ENCODE data around the gene KIAA1586. TPM values are rescaled to one million over a fixed set of nuclear protein-coding genes. Genes with fewer than 3 reads are reported as not detected.

The KIAA1586 gene
- total and polyA plus RNA-seq, 2 of the 13 experiments (the other 11 are each of a cell fraction or from before 2014, with no cell fraction given), result 5.5 to 16.9 TPM

DNA sequence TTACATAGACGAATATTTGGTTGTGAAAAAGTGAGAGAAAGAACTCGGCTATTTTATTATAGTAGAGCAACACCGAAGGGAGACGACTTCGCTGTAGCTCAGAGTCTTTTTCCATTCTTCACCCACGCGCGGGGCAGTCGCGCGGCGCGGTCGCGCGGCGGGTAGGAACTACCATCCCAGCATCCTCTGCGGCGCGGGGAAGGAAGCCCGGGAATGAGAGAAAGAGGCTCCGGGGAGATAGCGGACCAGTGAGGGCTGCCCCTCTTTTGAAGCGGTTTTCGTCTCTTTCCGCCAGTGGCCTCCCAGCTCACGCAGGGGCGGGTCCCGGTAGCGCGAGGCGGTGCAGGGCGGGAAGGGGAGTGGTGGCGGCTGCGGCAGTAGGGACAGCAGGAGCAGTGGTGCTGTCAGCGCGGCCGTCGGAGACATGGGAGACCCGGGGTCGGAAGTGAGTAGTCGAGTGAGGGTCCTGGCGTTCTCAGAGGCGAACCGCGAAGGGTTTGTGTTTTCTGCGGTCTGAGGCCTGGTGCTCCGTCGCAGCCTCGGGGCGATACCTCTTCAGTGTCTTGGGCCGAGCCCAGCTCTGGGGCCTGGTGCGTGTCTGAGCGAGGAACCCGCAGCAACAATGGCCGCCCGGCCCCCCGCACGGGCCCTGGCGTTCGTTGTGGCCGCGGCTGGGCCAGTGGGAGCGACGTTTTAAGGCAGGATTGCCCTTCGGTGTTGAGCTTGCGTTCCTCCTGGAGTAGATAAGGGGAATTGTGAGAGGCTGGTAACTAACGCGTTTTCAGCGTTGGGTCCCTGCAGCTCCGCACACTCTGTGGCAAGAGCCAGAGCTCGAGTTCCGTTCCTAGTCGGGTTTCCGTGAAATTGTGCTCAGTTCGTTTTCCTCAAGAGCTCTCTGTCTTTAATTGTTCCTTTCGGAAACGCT lies at the start of gene KIAA1586 (continued):
- TF ChIP-seq, protein P1, sequence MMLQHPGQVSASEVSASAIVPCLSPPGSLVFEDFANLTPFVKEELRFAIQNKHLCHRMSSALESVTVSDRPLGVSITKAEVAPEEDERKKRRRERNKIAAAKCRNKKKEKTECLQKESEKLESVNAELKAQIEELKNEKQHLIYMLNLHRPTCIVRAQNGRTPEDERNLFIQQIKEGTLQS (CRISPR knock-in tag; IDR thresholded peaks at IDR 0.05), result peak; percentile 22; the same call in 1 of the 2 replicates
- TF ChIP-seq KMT2B (CRISPR knock-in tag; IDR thresholded peaks at IDR 0.05) (peak; percentile 91), FOXK1 (CRISPR knock-in tag; IDR thresholded peaks at IDR 0.05; ENCODE audit: borderline replicate concordance, low read depth) (0 out of 2 replicates have a peak, but pooled peaks have one; percentile 29), ZNF768 (CRISPR knock-in tag; IDR thresholded peaks at IDR 0.05) (peak; percentile 60; the same call in 1 of the 2 replicates), ZBTB38 (CRISPR knock-in tag; IDR thresholded peaks at IDR 0.05) (peak; percentile 75; the same call in 1 of the 2 replicates), ZNF160 (CRISPR knock-in tag; IDR thresholded peaks at IDR 0.05) (peak; percentile 82; the same call in 1 of the 2 replicates), HOXA9 (CRISPR knock-in tag; IDR thresholded peaks at IDR 0.05; ENCODE audit: borderline replicate concordance) (peak; percentile 90), ZNF337 (CRISPR knock-in tag; IDR thresholded peaks at IDR 0.05; ENCODE audit: borderline replicate concordance, low read depth) (peak; percentile 59; the same call in 1 of the 2 replicates), ZFP41 (CRISPR knock-in tag; IDR thresholded peaks at IDR 0.05; ENCODE audit: borderline replicate concordance) (peak; percentile 70; the same call in 1 of the 2 replicates), ZNF441 (CRISPR knock-in tag; IDR thresholded peaks at IDR 0.05; ENCODE audit: borderline replicate concordance) (0 out of 2 replicates have a peak, but pooled peaks have one; percentile 77), HOXA3 (CRISPR knock-in tag; IDR thresholded peaks at IDR 0.05) (peak; percentile 86), ZNF350 (CRISPR knock-in tag; IDR thresholded peaks at IDR 0.05; ENCODE audit: borderline replicate concordance, low read depth) (peak; percentile 74; the same call in 1 of the 2 replicates), PHF8 (CRISPR knock-in tag; IDR thresholded peaks at IDR 0.05) (peak; percentile 82), HMG20B (CRISPR knock-in tag; conservative IDR thresholded peaks at IDR 0.05) (peak; percentile 88; the same call in 1 of the 2 replicates), YY1 (IDR thresholded peaks at IDR 0.05; ENCODE audit: insufficient read depth, insufficient replicate concordance, low read depth, low read length) (peak; percentile 76), PRMT3 (CRISPR knock-in tag; IDR thresholded peaks at IDR 0.05; ENCODE audit: borderline replicate concordance, low read depth) (peak; percentile 78; the same call in 1 of the 2 replicates)
- TF ChIP-seq, protein P2, sequence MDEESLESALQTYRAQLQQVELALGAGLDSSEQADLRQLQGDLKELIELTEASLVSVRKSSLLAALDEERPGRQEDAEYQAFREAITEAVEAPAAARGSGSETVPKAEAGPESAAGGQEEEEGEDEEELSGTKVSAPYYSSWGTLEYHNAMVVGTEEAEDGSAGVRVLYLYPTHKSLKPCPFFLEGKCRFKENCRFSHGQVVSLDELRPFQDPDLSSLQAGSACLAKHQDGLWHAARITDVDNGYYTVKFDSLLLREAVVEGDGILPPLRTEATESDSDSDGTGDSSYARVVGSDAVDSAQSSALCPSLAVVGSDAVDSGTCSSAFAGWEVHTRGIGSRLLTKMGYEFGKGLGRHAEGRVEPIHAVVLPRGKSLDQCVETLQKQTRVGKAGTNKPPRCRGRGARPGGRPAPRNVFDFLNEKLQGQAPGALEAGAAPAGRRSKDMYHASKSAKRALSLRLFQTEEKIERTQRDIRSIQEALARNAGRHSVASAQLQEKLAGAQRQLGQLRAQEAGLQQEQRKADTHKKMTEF (CRISPR knock-in tag; IDR thresholded peaks at IDR 0.05), result peak; percentile 84
- TF ChIP-seq, protein P3, sequence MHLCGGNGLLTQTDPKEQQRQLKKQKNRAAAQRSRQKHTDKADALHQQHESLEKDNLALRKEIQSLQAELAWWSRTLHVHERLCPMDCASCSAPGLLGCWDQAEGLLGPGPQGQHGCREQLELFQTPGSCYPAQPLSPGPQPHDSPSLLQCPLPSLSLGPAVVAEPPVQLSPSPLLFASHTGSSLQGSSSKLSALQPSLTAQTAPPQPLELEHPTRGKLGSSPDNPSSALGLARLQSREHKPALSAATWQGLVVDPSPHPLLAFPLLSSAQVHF (CRISPR knock-in tag; IDR thresholded peaks at IDR 0.05), result peak; percentile 93
- TF ChIP-seq, protein P4, sequence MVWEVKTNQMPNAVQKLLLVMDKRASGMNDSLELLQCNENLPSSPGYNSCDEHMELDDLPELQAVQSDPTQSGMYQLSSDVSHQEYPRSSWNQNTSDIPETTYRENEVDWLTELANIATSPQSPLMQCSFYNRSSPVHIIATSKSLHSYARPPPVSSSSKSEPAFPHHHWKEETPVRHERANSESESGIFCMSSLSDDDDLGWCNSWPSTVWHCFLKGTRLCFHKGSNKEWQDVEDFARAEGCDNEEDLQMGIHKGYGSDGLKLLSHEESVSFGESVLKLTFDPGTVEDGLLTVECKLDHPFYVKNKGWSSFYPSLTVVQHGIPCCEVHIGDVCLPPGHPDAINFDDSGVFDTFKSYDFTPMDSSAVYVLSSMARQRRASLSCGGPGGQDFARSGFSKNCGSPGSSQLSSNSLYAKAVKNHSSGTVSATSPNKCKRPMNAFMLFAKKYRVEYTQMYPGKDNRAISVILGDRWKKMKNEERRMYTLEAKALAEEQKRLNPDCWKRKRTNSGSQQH (CRISPR knock-in tag; IDR thresholded peaks at IDR 0.05; ENCODE audit: low read depth), result peak; percentile 72; the same call in 1 of the 2 replicates
- TF ChIP-seq, protein P5, sequence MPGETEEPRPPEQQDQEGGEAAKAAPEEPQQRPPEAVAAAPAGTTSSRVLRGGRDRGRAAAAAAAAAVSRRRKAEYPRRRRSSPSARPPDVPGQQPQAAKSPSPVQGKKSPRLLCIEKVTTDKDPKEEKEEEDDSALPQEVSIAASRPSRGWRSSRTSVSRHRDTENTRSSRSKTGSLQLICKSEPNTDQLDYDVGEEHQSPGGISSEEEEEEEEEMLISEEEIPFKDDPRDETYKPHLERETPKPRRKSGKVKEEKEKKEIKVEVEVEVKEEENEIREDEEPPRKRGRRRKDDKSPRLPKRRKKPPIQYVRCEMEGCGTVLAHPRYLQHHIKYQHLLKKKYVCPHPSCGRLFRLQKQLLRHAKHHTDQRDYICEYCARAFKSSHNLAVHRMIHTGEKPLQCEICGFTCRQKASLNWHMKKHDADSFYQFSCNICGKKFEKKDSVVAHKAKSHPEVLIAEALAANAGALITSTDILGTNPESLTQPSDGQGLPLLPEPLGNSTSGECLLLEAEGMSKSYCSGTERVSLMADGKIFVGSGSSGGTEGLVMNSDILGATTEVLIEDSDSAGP (CRISPR knock-in tag; IDR thresholded peaks at IDR 0.05; ENCODE audit: borderline replicate concordance), result peak; percentile 84
